ENCODE measurements around the gene RBPJL. TPM values are rescaled to one million over a fixed set of nuclear protein-coding genes. Genes with fewer than 3 reads are reported as not detected.

The RBPJL gene
- total RNA-seq, 1 donor from 2014 or later: not detected

DNA sequence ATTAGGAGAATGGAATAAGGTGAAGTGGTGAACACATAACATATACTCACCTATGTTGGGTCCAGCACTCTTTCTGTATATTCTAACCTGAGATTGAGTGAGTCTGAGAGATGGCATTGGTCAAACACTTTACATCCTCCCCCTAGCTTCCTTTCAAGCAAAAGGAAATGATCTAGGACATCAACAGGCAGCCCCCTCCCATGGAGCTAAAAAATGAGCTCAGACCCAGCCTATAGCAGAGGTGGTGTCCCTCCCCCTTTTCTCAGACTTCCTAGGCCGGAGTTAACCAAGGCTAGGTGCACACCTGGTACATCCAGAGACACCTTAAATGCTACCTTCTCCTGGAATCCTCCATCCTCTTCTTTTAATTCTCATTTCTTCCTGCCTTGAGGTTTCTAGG lies 47.1 kb downstream of the RBPJL start:
- peak overlapping the region; percentile 54 for H3K4me3 Mint-ChIP-seq (ENCODE audit: low read depth)
- H3K9me3 Mint-ChIP-seq: no peaks in the 10 kb centered on the region
- peak overlapping the region; percentile 87 for H3K27ac Mint-ChIP-seq
- H3K36me3 Mint-ChIP-seq (ENCODE audit: low read depth): no peaks in the 10 kb centered on the region
- DNase-seq (ENCODE audit: low spot score): no peak
- H3K27me3 Mint-ChIP-seq (ENCODE audit: low read depth): no peaks in the 10 kb centered on the region
- intact Hi-C loops (cut with micrococcal nuclease): loop anchor here (1.0 to 2.0 kb wide), 3 partner anchors 7 to 383 kb away; partner anchors contain the start of gene SYS1
- H3K4me1 Mint-ChIP-seq (ENCODE audit: low read depth): peaks cover 61% of the 10 kb centered on the region

DNA sequence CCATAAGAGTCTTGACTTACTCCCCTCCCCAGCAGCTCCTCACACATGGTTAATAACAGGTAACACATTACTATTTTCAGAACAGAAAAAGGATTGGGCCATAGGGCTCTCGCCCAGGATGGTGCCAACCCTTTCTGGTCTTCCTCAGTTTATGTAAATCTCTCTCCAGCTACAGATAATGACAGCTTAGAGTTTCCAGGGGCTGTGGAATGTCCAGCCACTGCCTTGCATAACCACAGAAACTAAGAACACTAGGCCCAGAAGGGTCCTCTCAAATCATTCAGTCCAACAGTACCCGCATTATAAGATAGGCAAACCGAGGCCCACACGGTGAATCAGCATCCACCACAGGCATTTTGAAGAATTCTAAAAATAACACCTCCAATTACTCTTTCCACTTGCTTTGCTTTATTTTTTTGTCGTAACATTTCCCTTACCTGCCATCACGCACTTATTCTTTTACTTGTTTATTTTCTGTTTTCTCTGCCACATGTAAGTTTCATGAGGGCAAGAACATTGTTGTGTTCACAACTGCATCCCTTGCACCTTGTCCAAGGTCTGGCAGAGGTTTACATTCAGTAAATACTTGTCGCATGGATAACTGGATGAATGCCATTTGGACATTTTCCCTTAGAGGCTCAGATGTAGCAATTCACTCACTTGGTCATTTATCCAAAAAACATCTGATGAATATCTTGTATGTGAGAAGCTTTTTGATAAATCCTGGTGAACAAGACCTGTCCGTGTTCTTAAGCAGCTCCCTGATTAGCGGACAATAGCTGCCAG lies 48.0 kb downstream of the RBPJL start:
- Mint-ChIP-seq H3K27me3 (ENCODE audit: low read depth) (no peaks in the 10 kb centered on the region), H3K4me3 (ENCODE audit: low read depth) (peak overlapping the region; percentile 58), H3K9me3 (no peaks in the 10 kb centered on the region), H3K36me3 (ENCODE audit: low read depth) (no peaks in the 10 kb centered on the region), H3K4me1 (ENCODE audit: low read depth) (peaks cover 65% of the 10 kb centered on the region), H3K27ac (peak overlapping the region; percentile 87)
- intact Hi-C loops (cut with micrococcal nuclease): loop anchor here (1.0 to 5.0 kb wide), 4 partner anchors 8 to 384 kb away; partner anchors contain the start of gene SYS1
- no peak for DNase-seq (ENCODE audit: low spot score)

DNA sequence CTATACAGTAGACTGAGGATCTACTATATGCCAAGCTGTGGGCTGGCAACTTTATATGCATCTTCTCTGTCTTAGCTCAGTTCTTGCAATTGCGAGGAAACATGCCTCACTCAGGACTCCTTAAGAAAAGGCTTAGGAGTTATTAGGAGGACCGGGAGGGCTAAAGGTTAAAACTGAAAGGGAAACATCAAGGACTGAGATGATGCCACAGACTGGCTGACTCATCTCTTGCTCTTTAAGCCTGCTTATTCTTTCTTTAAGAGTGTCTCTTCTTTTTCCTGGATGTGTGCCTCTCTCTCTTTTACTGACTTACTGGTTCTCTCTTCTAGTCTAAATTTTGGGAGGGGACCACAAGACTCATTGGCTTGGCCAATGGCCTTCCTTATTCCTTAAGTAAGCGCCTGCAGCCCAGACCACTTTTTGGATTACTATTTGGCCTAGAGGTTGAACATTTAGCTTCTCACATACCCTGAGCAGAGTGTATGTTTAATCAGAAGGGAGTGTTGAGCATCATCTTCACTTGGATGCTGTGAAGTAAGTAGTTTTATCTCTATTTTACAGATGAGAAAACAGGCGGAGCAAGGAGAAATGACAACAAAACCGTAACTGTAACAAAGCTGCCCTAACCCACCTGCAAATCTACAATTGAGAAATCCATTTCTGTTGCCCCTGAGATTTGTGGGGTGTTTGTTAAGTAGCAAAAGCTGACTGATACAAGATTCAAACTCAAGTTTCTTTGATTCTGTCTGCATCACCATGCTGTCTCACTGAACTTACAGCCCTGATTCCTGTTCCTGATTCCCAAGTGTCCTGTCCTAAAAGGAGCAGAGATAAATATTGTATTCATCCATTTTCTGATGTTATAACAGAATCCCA lies 48.8 kb downstream of the RBPJL start:
- H3K9me3 Mint-ChIP-seq: no peaks in the 10 kb centered on the region
- intact Hi-C loops (cut with micrococcal nuclease): loop anchor here (2.0 to 5.0 kb wide), 2 partner anchors 38 to 385 kb away; no protein-coding TSS in a partner anchor
- peak overlapping the region; percentile 87 for H3K27ac Mint-ChIP-seq
- H3K27me3 Mint-ChIP-seq (ENCODE audit: low read depth): no peaks in the 10 kb centered on the region
- peaks cover 57% of the 10 kb centered on the region for H3K4me1 Mint-ChIP-seq (ENCODE audit: low read depth)
- no peaks in the 10 kb centered on the region for H3K36me3 Mint-ChIP-seq (ENCODE audit: low read depth)
- DNase-seq (ENCODE audit: low spot score): no peak
- H3K4me3 Mint-ChIP-seq (ENCODE audit: low read depth): peak overlapping the region; percentile 58

DNA sequence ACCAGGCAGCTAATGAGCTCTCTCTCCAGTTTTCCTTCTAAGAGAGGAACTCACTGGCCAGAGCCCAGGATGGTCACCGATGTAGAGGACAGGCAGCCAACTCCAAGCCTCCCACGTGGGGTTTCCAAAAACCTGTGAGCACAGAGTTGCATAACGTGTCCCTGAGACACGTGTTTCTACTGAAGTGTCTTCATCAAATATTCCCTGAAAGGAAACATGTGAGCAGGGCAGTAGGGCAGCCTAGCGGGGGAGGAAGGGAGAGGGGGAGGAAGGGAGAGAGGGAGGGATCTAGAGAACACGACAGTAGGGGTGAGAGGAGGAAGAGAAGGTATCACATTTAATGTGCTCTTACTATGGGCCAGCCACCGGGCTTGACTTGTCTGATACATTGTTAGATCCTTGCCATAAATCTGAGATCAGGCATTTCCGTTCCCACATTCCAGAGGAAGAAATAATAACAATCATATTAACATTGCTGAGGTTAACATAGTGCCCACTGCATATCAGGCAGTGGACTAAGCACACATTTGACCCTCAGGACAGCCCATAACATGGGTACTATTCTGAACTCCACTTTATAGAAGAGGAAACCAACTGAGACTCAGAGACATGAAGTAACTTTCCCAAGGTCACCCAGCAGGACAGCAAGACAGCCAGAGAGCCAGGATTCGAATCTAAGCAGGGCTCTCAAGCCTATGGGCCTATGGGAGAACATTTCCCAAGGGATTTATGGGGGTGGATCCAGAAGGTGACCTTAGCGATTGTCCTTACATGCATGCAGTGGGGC lies 51.8 kb downstream of the RBPJL start:
- Mint-ChIP-seq H3K27ac (peak overlapping the region; percentile 15), H3K4me3 (ENCODE audit: low read depth) (no peak overlapping the region), H3K9me3 (no peaks in the 10 kb centered on the region), H3K36me3 (ENCODE audit: low read depth) (no peaks in the 10 kb centered on the region), H3K27me3 (ENCODE audit: low read depth) (no peaks in the 10 kb centered on the region), H3K4me1 (ENCODE audit: low read depth) (peaks cover 57% of the 10 kb centered on the region)
- intact Hi-C loops (cut with micrococcal nuclease): loop anchor here (5.0 kb wide), 1 partner anchor 41 kb away; no protein-coding TSS in a partner anchor
- DNase-seq (ENCODE audit: low spot score): no peak

DNA sequence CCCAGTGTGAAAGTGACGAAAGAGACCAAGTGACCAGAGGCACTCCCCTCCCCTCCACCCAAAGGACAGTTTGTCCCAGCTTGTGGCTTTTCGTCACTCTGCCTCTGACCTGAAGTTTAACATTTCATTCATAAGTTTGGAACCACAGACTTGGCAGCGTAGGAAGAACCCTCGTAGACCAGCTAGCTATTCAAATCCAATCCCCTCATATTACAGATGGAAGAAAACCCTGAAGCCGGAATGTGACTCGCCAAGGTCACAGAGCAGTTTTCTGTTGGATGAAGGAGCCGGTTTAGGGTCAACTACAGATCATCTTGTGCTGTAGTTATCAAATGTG lies 52.4 kb downstream of the RBPJL start:
- Mint-ChIP-seq H3K9me3 (no peaks in the 10 kb centered on the region), H3K36me3 (ENCODE audit: low read depth) (no peaks in the 10 kb centered on the region), H3K27me3 (ENCODE audit: low read depth) (no peaks in the 10 kb centered on the region), H3K27ac (no peak overlapping the region), H3K4me1 (ENCODE audit: low read depth) (peaks cover 56% of the 10 kb centered on the region), H3K4me3 (ENCODE audit: low read depth) (no peak overlapping the region)
- intact Hi-C loops (cut with micrococcal nuclease): loop anchor here (5.0 kb wide), 1 partner anchor 42 kb away; no protein-coding TSS in a partner anchor
- DNase-seq (ENCODE audit: low spot score): no peak

DNA sequence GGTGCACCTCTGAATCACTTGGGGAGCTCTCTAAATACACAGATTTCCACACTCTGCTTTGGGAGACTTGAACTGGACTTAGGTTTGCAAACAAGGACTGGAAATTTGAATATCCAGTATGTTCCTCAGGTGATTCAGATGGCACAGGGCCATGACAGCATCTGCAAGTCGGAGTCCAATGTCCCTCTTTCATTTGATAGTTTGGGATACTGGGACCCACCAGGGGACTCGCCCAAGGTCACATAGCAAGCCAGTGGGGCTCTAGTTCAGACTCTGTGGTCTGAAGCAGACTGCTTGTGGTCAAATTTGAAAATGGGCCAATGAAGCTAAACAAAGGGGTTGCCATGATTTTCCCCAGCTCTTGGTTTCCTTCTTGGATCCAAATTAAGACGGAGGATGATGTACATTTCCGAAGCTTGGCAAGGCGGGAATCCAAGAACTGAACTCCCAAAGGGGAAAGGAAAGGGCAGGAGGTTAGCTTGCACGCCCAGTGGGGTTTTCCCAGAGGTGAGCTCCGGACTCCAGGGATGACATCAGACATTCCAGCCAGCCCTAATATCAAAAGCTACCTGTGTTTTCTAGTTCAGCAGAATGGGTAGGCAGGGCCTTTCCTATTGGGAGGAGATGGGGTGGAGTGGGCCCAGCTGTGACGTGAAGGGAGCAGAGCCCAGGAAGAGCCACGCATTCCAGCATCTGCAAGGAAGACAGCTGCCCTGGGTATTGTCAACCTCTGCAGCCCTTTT lies 52.9 kb downstream of the RBPJL start:
- H3K9me3 Mint-ChIP-seq: no peaks in the 10 kb centered on the region
- H3K36me3 Mint-ChIP-seq (ENCODE audit: low read depth): no peaks in the 10 kb centered on the region
- H3K27me3 Mint-ChIP-seq (ENCODE audit: low read depth): no peaks in the 10 kb centered on the region
- no peak for DNase-seq (ENCODE audit: low spot score)
- intact Hi-C loops (cut with micrococcal nuclease): loop anchor here (5.0 kb wide), 1 partner anchor 42 kb away; no protein-coding TSS in a partner anchor
- no peak overlapping the region for H3K4me3 Mint-ChIP-seq (ENCODE audit: low read depth)
- H3K4me1 Mint-ChIP-seq (ENCODE audit: low read depth): peaks cover 53% of the 10 kb centered on the region
- H3K27ac Mint-ChIP-seq: no peak overlapping the region

DNA sequence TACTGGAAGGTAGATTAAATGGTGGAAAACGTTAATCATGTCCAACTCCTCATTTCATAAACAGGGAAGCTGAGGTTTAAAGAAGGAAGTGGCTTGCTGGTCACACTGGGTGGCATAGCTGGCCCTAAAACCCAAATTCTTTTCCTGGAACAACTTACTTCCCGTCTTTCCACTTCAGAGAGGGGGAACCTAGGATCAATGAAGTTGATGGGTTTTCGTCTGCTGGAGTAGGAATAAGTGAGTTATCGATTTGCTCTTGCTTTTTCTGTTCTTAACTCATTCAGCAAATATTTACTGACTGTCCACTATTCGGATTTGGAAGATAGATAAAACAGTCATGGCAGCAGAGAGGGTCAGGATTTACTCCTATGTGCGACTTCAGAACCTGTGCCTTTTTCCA lies 55.2 kb downstream of the RBPJL start:
- Mint-ChIP-seq H3K4me1 (ENCODE audit: low read depth) (peaks cover 33% of the 10 kb centered on the region), H3K4me3 (ENCODE audit: low read depth) (no peak overlapping the region), H3K27me3 (ENCODE audit: low read depth) (no peaks in the 10 kb centered on the region), H3K9me3 (no peaks in the 10 kb centered on the region), H3K27ac (no peak overlapping the region), H3K36me3 (ENCODE audit: low read depth) (peaks cover 11% of the 10 kb centered on the region)
- intact Hi-C loops (cut with micrococcal nuclease): loop anchor here (1.0 to 2.0 kb wide), 2 partner anchors 55 to 76 kb away; partner anchors contain the start of gene PIGT
- no peak for DNase-seq (ENCODE audit: low spot score)

DNA sequence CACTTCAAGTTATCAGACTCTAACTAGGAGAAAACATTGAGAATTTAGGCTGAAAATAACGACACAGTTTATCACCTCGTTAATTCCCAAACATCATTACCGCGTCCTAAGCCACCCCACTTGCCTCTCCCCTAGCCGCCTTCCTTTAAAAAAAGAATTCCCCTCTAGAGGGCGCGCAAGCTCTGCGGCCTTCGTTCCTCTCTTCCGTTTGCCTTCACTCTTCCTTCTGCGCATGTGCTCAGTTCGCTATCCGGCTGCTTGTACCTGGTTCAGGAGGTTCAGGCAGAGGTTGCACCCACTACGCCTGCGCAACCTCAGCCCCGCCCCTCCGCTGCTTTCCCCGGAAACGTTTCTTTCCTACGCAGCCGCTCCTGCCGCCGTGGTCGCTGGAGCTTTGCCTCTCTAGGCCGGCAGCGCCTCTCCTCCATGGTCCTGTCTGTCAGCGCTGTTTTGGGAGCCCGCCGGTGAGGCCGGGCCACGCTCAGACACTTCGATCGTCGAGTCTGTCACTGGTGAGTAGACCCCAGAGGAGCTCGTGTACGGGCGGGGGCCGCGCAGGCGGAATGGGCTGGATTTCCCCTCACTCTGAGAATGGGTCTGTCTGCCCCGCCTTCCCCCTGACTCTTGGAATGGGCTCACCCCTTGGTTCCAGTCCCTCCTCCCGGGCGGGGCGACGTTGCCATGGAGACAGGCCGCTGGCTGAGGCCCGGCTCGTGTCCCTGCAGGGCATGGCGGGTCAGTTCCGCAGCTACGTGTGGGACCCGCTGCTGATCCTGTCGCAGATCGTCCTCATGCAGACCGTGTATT lies 56.4 kb downstream of the RBPJL start, which contains the start of gene SYS1:
SYS1 (plus strand) TSS at position 353 of the 807 bp plus-strand sequence; CDS start at position 729, 376 bp downstream.
- peaks cover 21% of the 10 kb centered on the region for H3K36me3 Mint-ChIP-seq (ENCODE audit: low read depth)
- H3K27ac Mint-ChIP-seq: peak within 1 kb of the TSS; percentile 94
- peaks cover 28% of the 10 kb centered on the region for H3K4me1 Mint-ChIP-seq (ENCODE audit: low read depth)
- peak; percentile 98 for DNase-seq (ENCODE audit: low spot score)
- H3K9me3 Mint-ChIP-seq: no peaks in the 10 kb centered on the region
- intact Hi-C loops (cut with micrococcal nuclease): loop anchor here (1.0 to 2.0 kb wide), 4 partner anchors 9 to 74 kb away; partner anchors contain the start of genes PIGT and SDC4
- peak within 1 kb of the TSS; percentile 93 for H3K4me3 Mint-ChIP-seq (ENCODE audit: low read depth)
- no peaks in the 10 kb centered on the region for H3K27me3 Mint-ChIP-seq (ENCODE audit: low read depth)

DNA sequence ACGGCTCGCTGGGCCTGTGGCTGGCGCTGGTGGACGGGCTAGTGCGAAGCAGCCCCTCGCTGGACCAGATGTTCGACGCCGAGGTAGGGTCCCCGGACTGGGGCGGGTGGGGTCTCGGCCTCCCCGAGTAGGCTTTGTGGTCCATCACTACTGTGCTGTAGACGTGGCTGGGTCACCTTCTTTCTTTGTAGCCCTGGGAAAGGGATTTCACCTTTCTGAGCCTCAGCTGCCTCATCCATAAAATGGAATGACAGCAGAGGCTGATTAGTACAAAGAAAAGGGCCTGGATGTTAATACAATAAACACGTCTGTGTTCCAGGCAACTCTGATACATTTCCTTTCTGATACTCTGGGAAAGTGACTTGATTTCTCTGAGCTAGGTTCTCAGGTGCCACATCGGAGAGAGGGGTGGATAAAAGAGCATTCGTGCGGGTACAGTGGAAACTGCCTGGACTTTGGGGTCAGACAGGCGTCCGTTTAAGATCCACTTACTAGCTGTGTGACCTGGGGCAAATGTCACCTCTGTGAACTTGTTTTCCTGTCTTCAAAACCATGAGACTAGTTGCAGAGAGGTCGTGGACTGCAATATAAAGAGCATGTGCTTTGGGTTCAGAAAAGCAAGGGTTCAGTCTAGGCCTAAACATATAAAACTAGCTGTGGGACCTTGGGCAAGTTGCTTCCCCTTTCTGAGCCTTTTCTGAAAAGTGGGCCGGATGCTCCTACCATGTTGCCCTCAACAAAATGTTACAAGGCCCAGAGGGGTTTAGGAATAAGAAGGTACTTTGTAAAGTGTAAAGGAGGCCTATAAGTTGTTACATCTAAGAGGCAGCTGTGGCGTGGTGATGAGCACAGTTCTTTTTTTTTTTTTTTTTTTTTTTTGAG lies 57.2 kb downstream of the RBPJL start:
- peak overlapping the region; percentile 93 for H3K4me3 Mint-ChIP-seq (ENCODE audit: low read depth)
- peaks cover 27% of the 10 kb centered on the region for H3K4me1 Mint-ChIP-seq (ENCODE audit: low read depth)
- no peaks in the 10 kb centered on the region for H3K27me3 Mint-ChIP-seq (ENCODE audit: low read depth)
- intact Hi-C loops (cut with micrococcal nuclease): loop anchor here (1.0 to 2.0 kb wide), 3 partner anchors 10 to 53 kb away; partner anchors contain the start of genes PIGT and SDC4
- no peak for DNase-seq (ENCODE audit: low spot score)
- no peak overlapping the region for H3K27ac Mint-ChIP-seq
- no peaks in the 10 kb centered on the region for H3K9me3 Mint-ChIP-seq
- peaks cover 28% of the 10 kb centered on the region for H3K36me3 Mint-ChIP-seq (ENCODE audit: low read depth)

DNA sequence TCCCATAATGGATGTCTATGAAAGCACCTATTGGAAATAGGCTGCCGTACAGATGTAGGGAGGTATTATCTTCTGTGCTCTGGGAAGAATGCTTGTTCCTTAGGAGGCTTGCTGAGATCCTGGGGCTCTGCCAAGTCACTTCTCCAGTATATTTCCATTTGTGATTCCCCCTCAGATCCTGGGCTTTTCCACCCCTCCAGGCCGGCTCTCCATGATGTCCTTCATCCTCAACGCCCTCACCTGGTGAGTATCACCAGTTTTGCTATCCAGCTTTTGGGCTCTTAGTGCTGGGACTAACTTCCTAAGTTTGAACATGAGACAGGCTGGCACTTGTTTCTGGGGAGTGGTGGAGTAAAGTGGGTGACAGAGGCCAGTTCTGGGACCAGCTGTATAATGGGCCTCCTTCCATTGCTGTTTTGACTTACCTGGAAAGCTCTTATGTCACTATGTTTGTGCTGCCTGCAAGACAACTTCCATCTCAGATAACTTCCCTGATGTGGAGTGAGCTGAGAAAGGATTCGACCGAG lies 58.9 kb downstream of the RBPJL start:
- Mint-ChIP-seq H3K36me3 (ENCODE audit: low read depth) (peaks cover 34% of the 10 kb centered on the region), H3K9me3 (no peaks in the 10 kb centered on the region), H3K27ac (no peak overlapping the region), H3K4me3 (ENCODE audit: low read depth) (peak overlapping the region; percentile 10), H3K27me3 (ENCODE audit: low read depth) (no peaks in the 10 kb centered on the region), H3K4me1 (ENCODE audit: low read depth) (peaks cover 25% of the 10 kb centered on the region)
- no peak for DNase-seq (ENCODE audit: low spot score)
- intact Hi-C loops (cut with micrococcal nuclease): no loop called here
